ENCODE data around the gene METTL9.

DNA sequence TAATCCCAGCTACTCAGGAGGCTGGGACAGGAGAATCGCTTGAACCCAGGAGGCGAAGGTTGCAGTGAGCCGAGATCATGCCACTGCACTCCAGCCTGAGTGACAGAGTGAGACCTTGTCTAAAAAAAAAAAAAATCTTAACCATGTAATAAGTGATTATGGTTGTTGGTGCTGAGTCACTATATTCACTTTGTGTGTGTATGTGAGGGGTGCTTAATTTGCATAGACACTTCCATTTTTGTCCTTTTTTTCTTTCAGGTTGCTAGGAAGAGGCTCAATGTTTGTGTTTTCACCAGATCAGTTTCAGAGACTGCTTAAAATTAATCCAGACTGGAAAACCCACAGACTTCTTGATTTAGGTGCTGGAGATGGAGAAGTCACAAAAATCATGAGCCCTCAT is 18.2 kb downstream of the METTL9 start:
- TF ChIP-seq CTCF (IDR thresholded peaks at IDR 0.05; ENCODE audit: low read depth, low read length): no peak
- no peak for TF ChIP-seq EZH2phosphoT487 (IDR thresholded peaks at IDR 0.05; ENCODE audit: low read depth)
